ENCODE measurements around the gene AZU1.
A peak's percentile ranks its signal among the peaks of the same experiment; 100 is the strongest.
"Not testable (repeated sequence)": the region's sequence is repeated elsewhere in the genome, so short reads cannot be mapped to it uniquely, and the experiment has no call there.

AZU1 gene

GRCh38 chr19:831407-832369 is 4.1 kb downstream of the AZU1 start:
- DNase-seq: no peak

GRCh38 chr19:834216-834615 is 6.6 kb downstream of the AZU1 start:
- no peak for DNase-seq

- no peak for DNase-seq
Observed at GRCh38 chr19:835210-835810, 7.7 kb downstream of the AZU1 start.

GRCh38 chr19:840519-841206 is 13.0 kb downstream of the AZU1 start, which contains the start of gene PRTN3:
Gene PRTN3 (plus strand): TSS chr19:840999. CDS start chr19:841009, 10 bp downstream.
- DNase-seq: no peak

- DNase-seq: not testable (repeated sequence)
Observed at GRCh38 chr19:842802-843179, 15.2 kb downstream of the AZU1 start.

GRCh38 chr19:843180-843835 is 15.7 kb downstream of the AZU1 start:
- no peak for DNase-seq

GRCh38 chr19:843836-844545 is 16.4 kb downstream of the AZU1 start:
- no peak for DNase-seq

GRCh38 chr19:844546-844971 is 16.9 kb downstream of the AZU1 start:
- no peak for DNase-seq

- no peak for DNase-seq
Observed at GRCh38 chr19:845707-846521, 18.3 kb downstream of the AZU1 start.

GRCh38 chr19:848386-848921 is 20.8 kb downstream of the AZU1 start:
- DNase-seq: no peak

GRCh38 chr19:849195-849594 is 21.6 kb downstream of the AZU1 start:
- not testable (repeated sequence) for DNase-seq

- DNase-seq: peak; percentile 38
Observed at GRCh38 chr19:850221-850978, 22.8 kb downstream of the AZU1 start.

GRCh38 chr19:850979-851335 is 23.3 kb downstream of the AZU1 start:
- no peak for DNase-seq

GRCh38 chr19:852136-853013 is 24.7 kb downstream of the AZU1 start, which contains the start of gene ELANE:
Gene ELANE (plus strand): TSS chr19:852303. CDS start chr19:852329, 26 bp downstream.
- DNase-seq: no peak

- no peak for DNase-seq
Observed at GRCh38 chr19:853014-853585, 25.5 kb downstream of the AZU1 start.

GRCh38 chr19:853614-854220 is 26.1 kb downstream of the AZU1 start:
- not testable (repeated sequence) for DNase-seq

- DNase-seq: no peak
Observed at GRCh38 chr19:854549-854948, 26.9 kb downstream of the AZU1 start.

- DNase-seq: no peak
Observed at GRCh38 chr19:855142-855541, 27.5 kb downstream of the AZU1 start.

All from activated CD4-positive, alpha-beta T cell treated with anti-CD3 and anti-CD28 coated beads for 48 hours (primary cell).